GM21526 (cell line): Measurements from ENCODE around the gene PLCB2.

Source experiments
- ATAC-seq: cut with Tn5 transposase; IDR thresholded peaks from one replicate; pipeline ENCODE4 v1.9.1; 2021; ENCODE audit warnings: moderate library complexity; ENCODE audit not compliant: unreplicated experiment, low FRiP score

PLCB2 gene

GRCh38 chr15:40307421-40308211 is at the start of gene PLCB2:
PLCB2 (minus strand) TSS chr15:40307935; CDS start chr15:40307672, 263 bp downstream.
- ATAC-seq: no peak

DNA sequence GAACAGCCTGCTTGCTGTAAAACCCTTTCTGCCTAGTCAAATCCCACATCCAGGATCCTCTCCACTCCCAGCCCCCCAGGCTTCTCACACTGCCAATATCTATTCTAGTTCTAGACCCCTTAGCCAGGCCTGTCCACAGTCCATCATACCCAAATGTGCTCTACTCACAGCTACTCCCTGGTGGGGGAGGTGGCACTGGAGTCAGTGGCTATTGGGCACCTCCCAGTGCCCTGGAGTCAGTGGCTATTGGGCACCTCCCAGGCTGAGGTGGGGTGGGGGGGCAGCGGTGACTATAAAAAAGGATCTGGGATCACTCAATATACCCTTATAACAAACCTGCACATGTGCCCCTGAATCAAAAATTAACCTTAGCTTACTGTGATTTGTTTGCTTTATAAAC is 49.5 kb upstream of the PLCB2 start:
- ATAC-seq: no peak

DNA sequence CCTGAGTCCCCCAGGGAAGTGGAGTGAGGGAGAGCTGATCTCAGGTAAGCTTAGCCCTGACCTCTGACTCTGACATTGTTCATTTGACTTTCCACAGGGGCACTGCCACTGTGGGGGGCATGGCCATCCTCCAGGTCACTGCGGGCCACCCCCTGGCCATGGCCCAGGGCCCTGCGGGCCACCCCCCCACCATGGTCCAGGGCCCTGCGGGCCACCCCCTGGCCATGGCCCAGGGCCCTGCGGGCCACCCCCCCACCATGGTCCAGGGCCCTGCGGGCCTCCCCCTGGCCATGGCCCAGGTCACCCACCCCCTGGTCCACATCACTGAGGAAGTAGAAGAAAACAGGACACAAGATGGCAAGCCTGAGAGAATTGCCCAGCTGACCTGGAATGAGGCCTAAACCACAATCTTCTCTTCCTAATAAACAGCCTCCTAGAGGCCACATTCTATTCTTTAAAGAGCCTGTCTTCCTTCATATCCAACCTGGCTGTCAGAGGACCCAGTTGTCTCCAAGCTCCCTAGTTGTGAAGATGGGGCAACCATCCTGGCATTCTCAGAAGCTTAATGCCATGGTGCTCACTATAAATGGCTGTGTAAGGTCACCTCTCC is 48.3 kb upstream of the PLCB2 start:
- no peak for ATAC-seq

GRCh38 chr15:40354408-40355171 is 46.9 kb upstream of the PLCB2 start:
- no peak for ATAC-seq

DNA sequence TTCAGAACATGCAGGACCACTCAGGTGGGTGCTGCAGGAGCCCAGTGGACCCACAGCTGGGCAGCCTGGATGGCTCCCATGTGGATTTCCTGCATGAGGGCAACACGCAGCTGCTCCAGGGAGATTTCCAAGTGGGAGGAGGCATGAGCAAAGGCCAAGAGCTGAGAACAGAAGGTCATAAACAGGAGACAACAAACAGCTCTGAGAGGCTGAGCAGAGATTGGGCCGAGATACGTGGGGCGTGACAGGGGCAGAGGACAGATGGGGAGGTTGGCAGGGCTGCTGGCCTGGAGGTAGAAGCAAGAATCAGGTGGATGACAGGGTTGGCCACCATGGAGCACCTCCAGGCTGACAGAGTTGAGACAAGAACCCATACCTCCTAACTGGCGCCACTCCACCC is 46.0 kb upstream of the PLCB2 start:
- ATAC-seq: no peak

DNA sequence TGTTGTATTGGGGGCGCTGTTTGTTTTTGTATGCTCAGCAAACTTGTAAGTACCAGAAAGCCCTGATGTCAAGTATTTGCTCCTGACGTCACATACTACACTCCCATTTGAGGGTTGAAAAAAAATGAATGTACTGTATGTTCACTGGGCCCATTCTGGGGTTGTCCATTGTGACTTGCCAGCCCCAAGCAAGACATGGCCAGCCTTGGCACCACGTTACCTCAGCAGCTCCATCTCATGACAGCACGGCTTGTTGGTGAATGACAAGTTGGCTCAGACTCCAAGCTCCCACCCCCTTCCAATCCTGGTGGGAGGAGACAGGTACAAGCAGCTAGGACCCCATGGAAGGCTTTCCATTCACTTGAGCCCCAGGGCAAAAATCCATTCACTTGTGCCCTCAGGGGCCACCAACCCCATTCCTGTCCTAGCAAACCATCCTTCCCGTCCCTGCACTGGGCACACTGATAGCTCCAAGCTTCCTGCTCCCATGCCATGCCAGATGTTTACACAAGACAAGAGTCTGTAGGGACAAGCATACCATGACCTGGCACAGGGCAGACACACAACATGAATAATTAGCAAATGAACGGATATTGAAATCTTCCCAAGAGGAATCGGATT is 44.7 kb upstream of the PLCB2 start:
- ATAC-seq: no peak

DNA sequence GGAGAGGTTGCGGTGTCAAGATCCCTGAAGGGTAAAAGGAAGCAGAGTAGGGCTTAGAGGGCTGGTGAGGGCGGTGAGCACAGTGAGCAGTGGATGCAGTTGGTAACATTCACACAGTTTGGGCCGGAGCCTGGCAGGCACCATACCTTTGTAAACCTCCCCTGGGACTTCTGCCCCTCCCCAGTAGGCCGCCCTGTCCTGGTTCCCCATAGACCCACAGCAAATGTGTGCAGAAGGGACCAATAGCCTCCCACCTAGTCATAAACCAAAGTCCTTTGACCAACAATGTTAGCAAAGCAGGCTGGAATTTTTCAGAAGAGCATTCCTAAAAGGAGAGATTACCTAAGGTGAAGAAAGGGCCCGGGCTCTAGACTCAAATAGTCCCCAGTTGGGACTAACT is 41.4 kb upstream of the PLCB2 start:
- ATAC-seq: no peak

GRCh38 chr15:40348474-40348870 is 40.7 kb upstream of the PLCB2 start:
- no peak for ATAC-seq

DNA sequence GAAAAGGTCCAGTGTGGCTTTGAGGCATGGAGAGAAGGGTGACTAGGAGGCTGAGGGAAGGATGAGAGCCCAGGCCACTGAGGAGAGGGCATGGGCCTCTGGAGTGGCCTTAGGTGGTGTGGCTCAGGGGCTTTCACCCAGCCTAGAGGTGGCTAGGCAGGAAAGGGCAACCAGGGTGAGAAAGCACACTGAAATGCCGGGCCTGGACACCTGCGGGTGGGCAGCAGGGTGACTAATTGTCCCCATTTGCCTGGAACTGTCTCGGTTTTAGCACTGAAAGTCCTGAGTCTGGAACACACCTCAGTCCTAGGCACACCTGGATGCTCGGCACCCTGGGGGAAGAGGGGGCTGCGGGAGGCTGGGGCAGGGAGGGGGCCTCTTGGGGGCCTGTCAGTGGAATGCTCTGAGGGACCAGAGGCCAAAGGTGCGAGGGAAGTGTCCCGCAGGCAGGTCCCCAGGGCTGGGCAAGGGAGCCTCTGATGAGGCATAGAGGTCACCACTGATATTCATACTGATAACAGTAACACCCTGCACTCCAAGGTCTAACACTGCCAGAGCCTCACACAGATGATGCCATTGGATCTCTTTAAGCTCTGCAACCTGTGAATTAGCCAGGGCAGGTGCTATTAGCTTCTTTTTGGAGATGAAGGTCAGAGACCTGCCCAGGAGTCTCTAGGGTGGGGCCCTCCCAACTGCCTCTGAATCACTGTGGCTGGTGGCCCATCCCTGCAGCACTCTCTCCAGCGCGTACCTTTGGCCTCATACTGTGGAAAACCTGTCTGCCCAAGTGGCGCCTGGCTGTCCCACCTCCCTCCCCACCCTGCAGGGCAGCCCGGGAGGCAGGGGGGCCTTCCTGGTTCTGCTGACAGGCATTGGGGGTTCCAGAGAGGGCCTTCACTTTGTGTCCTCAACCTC is 40.1 kb upstream of the PLCB2 start:
- no peak for ATAC-seq

GRCh38 chr15:40346579-40347558 is 39.1 kb upstream of the PLCB2 start:
- no peak for ATAC-seq

DNA sequence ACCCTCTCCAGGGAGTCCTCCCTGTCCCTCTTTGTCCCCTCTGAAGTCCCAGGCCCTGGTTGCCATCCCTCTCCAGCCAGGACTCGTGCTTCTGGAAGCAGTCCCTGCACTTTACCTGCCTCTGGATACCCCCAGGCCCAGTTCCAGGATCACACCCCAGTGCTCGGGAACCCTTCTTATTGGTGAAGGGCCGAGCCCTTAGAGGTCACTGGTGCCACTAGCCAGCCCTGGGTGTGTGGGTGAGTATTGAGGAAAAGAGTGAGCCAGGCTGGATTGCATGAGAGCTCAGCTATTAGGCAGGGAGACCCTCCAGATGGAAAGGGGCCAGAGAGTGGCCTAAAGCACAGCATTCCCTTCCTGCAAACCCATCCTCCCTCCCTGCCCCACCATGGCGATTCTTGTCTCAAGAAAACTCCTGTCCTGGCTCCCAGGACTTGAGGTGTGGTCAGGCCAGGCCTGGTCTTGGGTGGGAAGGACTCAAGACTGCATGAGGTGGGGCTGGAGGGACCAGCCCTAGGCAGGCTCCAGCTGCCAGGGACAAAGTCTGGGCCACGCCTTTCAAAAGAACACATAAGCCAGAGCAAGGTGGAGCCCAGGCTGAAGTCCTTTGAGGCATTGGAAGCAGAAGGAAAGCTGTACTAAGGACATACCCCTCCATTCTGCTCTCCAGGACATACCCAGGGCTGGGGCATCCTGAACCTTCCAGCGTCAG is 38.3 kb upstream of the PLCB2 start:
- no peak for ATAC-seq

DNA sequence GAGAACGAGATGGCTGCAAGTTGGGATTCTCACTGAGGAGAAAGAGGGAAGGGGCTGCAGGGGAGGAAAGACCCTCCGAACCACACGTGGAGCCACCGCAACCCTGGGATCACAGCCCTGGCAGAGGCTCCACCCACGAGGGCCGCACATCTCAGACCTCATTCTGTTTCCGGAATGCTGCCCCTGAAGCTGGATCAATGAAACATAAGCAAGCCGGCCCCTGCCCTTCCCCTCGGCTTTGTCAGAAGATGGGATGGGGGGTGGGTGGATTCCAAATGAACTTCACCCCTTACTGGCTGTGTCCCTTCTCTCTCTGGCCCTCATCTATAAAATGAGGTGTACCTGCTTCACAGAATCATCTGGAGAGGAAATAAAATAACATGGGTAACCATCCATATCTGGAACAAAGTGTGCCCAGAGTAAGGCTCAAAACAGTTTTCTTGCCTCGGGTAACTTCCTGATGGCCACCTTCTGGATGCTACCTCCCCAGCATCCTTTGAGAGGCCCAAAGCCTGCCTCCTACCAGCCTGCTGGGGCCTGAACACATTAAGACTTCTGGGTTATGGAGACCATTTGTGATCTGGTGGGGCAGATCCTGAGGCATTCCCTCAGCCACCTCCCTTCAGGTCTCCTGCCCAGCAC is 37.6 kb upstream of the PLCB2 start:
- no peak for ATAC-seq

GRCh38 chr15:40344631-40345120 is 36.9 kb upstream of the PLCB2 start:
- no peak for ATAC-seq

DNA sequence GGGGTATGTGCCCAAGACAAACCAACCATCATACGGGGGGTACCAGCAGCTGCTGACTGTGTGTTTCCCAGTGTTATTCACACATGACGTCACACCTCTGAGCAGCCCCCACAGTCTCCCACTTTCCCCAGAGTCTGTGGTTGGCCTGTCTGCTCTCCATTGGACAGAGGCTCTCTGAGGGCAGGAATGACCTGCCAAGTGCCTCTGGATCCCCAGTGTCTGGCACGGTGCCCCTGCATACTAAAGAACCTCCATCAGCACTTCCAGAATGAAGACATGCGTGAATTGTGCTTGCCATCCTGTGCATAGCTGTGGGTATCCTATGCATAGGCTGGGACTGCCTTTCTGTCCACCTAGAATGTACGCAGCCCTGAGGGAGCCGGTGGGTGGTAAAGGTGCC is 36.5 kb upstream of the PLCB2 start:
- no peak for ATAC-seq

GRCh38 chr15:40343512-40343911 is 35.8 kb upstream of the PLCB2 start:
- ATAC-seq: no peak

DNA sequence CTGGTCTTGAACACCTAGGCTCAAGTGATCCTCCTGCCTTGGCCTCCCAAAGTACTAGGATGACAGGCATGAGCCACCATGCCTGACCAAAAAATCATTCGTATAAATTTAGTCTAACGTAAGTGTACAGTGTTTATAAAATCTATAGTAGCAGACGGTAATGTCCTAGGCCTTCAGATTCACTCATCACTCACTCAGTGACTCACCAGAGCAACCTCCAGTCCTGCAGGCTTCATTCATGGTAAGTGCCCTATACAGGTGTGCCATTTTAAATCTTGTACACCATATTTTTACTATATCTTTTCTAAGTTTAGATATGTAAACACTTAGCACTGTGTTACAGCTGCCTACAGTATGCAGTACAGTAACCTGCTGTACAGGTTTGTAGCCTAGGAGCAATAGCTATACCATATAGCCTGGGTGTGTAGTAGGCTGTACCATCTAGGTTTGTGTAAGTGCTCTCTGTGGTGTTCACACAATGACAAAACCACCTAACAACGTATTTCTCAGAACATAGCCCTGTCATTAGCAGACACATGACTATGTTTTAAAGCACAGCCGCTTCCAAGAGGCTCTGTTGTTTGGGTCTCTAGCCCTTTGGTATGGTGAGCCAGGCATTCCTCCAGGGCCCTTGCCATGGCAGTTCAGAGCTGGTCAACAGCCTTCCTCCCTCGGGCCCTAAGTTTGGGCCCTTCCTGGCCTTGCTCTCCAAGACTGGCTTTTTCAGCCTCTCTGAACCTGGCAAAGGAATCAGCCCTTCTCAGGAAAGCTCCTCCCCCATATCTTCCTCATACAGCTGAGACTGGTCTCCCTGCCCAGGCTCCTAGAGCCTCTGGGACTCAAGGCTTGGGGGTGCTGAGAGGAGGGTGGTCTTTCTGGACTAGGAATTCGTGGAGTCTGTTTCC is 34.9 kb upstream of the PLCB2 start:
- ATAC-seq: no peak
